Smooth muscle cell of the brain vasculature (primary cell): ENCODE results near the gene RBMS1.

Source experiments
- DNase-seq: peaks from one replicate; pipeline ENCODE4 v3.0.0-alpha.2; 2012; ENCODE audit warnings: low read depth, low spot score

Gene RBMS1

DNA sequence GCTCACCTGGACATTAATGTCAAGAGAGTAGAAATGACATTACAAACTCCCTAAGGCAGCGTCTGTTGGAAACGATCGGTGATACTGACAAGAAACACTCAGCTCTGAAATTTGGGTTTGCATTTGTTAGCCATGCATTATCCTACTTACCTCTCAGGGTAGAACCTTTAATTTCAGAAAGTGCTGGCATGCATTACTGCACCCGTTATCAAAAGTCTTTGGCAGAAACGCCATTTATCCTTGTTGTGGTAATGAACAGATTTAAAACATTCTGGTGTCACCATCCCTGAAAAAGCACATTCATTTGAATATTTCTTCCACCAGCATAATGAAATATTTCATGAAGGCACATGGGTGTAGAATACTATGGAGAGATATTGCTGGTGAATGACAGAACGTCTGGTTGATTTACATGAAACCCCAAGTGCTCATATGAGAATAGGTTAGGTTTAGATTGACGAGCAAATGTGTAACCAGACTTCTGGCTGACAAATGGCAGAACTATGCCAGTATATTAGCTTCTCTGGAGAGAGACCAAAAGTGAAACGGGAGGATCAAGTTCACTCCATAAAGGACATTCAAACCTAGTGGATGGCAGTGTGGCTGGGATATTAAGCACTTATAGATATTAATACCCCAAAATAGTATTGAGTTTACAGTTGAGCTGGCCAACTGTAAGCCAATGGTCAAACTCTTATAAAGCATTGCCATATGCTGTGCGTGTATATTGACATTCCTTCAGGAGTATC is 240.0 kb downstream of the RBMS1 start:
- no peak for DNase-seq

DNA sequence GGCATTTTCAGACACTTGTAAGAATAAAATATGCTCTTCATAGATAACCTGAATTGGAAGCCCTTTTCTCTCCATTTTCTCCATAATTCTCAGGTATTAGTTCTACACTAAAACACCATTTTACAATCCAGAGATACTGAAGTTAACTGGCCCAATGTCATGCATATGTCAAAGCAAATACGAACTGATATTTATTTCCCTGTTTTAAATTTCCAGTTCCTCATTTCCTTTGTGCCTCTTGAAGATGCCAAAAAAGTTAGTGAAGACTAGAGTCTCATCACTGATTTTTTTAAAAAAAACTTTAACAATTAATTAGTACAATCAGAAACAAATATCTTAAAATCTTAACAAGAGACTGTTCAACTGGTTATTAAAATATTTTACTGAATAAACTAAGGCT is 240.7 kb downstream of the RBMS1 start:
- DNase-seq = no peak

DNA sequence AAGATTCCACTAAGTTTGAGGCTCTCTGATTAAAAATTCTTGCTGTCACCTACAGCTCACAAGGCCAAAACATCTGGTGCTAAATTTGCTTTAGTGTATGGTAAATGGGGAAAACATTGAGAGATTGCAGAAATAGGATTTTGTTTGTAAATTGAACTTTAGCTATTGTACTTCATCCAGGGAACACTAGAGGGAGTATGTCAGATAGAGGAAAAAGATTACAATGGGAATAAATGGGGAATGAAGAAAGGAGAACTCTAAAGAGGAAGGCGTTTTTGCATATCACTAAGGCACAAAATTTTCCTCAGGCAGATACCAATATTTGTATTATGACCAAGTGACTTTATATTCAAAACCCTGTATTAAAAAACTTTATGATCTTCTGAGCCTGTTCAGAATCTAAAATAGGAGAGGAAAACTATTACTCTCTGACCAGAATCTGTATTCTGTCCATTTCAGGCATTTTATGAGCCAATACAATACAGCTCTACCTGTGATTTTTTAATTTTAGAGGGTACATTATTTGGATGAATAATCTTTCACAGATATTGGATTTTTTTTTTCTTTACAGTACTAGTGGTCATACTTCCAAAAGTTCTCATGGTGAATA is 241.2 kb downstream of the RBMS1 start:
- no peak for DNase-seq

DNA sequence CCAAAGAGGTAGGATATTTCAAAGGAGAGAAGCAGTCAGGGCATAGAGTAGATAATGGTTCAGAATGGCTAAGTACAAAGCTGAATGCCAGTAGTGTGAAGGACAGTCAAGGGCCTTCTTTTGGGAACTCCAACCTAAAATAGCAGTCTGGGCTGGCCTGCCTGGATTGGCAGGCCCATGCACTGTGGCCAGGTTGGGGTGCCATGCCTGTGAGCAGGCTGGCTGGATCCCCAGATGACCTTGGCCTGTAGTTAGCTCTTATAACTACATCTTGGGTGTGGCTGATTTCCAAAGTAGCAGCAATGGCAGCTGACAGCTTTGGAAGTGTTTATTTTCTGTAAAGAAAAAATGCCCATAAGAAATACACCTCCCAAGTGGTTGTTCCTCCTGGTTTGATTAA is 242.0 kb downstream of the RBMS1 start:
- no peak for DNase-seq

DNA sequence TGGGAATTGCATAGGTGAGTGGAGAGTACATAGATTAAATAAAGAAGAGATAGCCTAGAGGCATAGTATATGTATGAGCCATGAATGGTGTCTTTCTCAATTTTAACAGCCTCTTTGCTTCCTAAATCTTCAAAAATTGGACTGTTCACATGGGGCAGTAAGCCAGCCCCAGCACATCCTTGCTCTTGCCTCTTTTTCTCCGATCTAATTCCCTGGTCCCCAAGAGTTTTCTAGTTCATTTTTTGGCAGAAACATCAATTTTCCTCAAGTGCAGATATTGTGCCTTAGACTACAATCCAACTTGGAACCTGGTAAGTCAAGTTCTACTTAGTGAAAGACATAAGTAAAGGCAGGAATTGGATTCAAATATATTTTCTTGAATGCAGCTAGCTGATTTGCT is 243.7 kb downstream of the RBMS1 start:
- DNase-seq = no peak

DNA sequence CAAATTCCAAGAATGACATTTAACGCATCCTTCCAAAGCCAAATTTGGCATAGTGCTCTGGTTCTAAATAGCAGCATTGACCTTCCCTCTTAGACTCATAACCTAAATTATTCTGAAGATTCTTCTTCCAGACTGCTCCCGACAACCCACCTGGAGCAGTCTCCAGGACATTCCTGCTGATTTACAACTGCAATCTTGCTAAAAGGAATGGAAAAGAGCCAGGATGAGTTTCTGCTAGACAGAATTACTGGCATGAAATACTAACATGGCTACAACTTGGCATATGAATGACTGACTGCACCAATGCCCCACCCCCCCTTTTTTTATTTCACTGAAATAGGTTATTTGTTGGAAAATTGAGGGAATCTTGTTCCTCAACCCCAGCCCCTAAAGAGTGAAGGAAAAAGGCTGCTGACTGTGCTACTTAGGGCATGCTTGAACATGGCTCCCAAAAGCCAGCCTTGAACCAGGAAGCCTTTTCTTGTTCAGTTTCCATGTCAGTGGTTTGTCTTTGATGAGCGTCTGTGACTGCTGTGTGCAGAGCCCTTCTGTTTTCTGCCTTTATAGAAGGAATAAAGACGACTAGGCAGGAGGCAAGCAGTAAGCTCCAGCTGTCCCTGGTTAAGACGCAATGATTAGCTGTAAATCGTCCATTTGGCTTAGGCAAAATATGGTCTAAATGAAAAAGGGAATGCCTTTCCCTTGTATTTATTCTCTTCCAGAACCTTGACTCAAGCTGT is 246.1 kb downstream of the RBMS1 start:
- no peak for DNase-seq

DNA sequence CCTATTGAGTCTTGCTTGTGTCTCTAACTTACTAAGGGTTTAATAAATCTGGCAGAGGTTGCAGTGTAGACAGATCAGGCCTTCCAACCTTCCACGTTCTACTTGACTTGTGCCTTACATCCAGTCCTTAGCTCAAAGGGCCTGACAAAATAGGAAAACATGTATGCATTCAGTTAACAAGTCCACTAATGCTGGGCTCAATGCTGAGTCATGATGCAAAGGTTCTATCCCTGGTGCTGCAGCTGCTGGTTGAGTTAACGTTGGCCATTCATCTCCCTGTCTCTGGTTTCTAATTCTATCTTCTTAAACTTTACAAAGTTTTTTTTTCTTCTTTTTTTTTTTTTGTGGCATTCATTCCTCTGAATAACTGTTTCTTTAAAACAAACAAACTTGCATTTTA is 247.3 kb downstream of the RBMS1 start:
- DNase-seq = no peak

DNA sequence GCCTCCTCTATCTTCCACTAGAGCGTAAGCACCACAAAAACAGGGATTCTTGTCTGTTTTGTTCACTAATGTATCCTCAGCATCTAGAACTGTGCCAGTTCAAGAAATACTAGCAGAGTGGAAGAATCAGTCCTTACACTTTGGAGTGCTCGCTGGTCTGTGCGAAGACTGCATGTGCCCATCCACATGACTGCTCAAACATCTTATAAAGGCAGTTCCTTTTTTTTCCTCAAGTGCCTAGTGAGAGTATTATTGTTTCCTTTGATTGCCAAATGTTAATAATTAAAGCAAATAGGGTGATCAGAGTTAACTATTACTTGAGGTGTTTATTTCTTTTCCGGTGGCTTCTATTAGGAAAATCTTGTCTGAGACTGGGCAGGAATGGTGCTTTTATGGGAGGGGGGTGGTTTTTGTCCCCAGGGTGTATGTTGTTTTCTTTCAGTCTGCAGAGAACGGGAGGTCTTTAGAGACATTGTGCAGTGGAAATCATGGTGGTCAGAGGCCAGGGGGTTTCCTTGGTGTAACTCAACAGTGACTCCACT is 247.9 kb downstream of the RBMS1 start:
- DNase-seq = no peak

DNA sequence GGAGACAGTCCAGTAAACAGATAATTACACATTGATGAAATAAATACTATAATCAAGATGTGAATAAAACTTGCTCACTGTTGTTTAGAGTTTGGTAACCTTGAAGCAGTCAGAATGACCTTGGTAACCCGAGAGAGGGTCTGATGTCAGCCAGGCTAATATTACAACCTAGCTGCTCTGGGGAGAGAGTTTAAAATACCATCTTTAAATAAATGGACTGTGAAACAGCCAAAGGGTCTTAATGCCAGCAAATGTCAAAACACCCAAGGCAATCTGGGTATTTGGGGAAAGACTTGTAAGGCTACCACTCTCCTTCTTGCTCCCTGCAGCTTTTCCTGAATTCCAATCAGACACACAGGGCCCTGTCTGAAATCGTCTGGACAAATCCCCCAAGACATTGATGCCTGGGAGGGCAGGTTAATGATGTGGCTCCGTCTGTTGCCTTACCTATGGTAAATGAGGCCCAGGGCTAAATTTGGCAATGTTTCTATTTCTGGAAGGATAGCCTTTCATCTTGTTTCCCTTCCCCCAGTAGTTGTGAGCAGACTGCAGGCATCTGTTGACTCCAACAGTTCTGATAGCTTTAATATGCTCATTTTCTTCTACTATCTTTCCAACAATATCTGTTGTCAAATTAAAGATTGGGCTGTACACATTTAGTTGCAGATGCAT is 250.6 kb downstream of the RBMS1 start:
- no peak for DNase-seq

DNA sequence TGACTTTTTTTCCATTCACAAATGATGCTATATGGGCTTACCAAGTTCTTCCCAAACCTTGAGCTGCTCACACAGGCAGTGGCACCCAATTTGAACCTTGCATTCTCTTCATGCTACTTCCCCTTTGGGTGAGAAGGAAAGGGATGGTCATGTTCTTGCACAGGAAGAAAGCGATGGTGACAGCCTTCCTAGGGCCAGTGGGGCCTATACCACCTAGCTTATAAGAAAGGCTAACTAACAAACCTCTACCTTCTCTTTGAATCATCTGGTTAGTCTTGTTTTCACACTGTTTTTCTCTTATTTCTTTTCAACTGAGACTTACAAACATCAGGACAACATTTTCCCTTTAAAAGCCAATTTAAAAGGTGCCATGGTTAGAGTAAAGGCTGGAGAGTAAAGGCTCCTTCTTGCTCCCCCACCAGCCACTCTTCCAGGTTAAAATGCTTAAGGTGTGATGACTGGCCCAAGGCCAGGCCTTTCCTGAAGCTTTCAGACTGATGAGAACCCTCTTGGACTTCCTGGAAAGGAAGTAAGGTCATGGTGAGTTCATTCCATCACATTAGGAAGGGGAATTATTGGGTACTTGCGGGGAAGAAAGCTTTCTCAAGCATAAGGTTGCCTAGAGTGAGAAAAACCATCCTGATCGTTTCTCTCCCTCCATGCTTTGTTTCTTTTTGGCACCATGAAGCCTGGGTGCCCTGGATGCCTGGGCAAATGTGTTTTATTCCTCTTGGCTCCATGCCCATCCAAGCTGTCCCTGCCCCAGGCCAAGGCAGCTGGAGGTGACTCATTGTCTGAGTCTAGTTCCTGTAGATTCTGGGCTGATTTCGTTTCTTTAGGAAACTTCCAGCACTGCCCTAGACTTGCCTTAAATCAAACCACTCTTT is 252.1 kb downstream of the RBMS1 start:
- no peak for DNase-seq

DNA sequence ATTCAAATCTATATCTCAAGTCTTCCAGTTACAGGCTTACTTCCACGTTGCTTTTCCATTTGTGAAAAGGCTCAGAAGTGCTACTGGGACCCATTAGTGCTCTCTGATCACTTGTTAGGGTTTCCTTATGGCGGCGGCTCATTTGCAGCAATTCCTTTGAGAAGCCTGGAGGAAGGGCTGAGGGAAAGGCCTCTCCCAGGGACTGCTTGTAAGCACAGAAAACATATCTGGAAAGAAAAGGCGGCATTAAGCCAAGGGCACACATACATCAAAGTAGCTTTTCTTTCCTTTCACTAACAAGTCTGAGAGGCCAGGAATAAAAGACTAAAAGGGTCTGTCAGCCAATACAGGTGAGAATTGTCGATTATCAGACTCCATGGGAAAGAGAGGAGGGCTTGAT is 254.2 kb downstream of the RBMS1 start:
- no peak for DNase-seq

DNA sequence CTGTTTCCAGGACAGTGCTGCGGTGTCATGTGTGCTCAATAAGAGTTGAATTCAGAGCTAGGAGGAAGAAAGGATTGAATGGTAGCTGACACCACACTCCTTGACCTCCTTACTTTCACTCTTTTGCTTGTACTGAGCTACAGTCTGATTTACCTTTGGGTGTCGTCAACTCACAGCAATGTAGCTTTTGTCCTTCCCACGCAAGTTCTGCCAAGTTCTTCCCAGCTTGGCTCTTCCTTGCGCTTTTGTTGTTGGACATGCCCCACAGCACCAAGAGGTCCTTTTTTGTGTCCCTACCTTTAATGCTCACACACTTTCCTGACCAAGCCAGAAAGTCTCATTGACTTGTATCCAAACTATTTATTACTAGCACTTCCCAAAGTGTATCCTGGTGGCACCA is 255.2 kb downstream of the RBMS1 start:
- no peak for DNase-seq

DNA sequence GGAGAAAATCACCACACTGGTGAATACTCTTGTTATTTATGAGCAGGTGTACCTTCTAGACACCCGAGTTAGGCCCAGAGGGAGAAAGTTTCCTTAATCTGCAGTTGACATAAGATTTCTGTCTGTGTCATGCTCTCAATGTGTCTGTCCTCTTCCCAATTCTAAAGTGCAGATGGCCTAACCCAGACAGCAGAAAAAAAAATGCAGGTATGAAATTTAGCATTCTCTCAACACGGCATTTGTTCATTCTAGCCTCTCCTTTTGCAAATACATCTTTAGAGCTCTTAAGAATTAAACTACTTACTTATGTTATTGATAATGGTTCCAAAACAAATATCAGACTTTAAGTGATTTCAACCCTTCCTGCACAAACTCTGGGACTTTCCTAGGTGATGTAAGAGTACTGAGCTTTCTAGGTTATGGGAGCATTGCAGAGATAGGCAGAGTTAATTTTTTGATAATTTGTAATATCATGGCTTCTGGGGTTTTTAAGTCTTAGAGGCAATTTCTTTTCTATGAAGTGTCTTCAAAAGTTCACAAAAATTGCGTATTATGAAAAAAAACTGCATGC is 260.6 kb downstream of the RBMS1 start:
- DNase-seq = no peak

DNA sequence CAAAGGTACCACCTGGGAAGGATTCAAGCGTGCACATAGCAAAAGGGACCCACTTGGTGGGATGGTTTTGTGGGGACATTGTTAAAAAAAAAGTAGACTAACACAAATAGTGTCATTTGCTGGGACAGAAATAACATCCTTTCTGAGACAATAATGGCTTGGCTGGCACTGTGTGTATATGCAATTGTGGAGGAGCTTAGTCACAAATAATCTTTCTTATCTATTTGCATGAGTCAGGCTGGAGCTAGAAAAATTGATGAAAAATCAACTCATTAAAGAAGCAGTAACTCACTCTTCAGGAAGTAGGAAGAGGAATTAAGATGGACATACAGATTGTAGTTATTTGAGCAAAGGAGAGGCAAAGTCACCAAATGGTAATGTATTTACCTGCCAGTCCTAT is 264.0 kb downstream of the RBMS1 start:
- DNase-seq = no peak

DNA sequence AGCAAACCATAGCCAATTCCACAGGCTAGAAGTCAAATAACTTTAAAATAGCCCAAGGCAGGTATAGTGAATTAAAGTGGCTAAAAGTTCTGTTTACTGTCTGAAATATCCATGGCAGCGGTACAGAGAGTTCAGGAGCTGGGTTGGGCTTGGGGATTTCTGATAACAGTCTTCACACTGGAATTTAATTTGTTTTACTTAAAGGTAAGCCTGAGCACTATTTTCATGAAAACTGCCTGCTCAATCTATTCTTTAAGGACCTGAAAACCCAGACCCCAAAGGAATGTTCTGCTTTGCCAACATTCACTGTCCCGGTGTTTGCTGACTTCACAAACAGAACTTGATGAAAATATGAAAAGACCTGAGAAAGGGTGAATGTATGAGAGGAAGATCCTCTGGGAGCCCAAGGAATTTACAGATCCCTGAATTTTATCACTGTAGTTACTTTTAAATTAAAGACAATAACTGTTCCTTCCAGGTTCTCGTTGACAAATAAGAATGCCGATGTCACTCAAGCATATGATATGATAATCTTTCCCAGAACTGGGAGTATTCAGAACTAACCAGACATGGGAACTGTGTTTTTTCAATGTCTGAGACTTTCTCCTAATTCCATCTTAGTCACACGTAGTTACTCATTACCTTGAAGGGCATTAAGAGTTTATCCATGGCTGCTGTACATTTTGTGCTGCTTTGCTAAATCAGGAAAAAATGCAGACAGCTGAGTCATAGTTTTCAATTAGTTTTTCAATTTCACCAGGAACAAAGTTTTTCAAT is 265.3 kb downstream of the RBMS1 start:
- DNase-seq = no peak

DNA sequence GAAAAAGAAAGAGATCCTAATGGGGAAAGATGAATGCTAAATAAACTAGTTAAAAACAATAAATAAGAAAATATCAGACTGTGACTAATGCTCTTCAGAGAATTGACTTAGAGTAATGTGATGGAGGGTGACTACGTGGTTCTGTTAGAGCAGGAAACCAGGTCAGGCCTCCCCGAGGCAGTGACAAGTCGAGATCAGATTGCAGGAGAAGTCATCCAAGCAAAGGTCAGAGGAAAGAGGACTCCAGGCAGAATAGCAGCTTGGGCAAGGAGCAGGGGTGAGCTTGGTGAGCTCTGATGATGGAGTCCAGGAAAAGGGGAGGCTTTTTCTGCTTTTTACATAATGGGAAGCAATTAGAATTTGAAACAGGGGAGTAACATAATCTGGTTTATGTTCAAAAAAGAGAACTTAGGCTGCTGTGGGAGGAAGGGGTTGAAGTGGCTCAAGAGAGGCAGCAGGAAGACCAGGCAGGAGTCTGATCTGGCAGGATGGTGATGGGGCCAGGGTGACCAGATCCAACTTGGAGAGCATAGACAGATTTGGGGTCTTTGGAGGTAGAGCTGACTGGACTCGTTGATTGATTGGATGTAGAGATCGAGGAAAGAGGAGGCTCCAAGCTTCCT is 266.2 kb downstream of the RBMS1 start:
- DNase-seq = no peak

DNA sequence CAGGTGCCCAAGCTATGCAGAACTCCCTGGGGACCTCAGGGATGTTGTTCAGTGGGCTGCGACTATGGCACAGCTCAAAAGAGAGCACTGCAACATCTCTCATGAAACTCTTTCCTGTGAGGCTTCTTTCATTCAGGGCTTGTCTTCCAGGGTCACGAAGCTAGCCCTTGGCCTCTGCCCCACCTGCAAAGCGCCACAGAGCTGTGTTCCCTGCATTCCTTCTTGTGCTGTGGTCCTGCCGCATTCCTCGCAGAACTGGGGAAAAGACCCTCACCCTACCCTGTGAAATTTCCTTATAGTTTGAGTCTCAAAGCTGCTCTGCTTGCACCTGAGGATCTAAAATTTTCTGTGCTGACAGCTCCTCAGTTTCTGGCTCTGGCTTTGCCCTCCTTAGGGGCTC is 267.2 kb downstream of the RBMS1 start:
- no peak for DNase-seq

DNA sequence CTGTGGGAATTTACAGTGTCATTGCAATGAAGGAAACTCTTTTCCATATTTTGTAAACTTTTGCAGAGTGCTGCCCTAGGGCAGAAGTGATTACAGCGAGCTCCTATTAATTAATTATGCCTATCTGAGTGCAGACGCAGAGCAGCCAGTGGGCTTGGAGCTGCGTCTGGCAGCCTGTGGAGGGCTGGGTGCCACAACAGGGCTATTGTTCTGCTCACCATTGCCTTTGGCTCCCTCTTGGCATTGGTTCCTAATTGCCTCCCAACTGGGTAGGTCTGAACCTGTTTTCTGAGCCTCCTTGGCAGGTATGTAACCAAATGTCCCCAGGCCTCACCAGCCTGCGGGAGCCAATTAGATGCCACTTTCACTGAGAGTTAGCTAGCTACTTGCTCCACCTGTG is 267.9 kb downstream of the RBMS1 start:
- DNase-seq = no peak

DNA sequence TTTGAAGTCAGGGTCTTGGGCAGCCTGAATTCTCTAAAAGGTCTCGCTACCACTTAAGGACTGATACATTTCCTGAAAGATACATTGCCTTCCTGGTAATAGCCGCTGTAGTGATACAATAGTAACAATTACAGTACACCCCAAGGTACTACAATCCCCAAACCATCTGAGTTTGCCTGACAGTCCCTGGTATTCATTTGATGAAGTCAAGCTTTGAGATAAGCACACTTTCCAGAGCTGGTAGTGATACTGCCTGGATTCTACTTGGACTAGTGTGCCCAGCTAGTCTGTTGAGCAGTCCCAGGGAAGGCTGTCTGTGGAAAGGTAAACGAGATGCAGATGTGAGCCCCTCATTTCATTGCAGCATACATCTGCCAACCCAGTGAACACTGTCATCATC is 269.1 kb downstream of the RBMS1 start:
- DNase-seq = no peak

DNA sequence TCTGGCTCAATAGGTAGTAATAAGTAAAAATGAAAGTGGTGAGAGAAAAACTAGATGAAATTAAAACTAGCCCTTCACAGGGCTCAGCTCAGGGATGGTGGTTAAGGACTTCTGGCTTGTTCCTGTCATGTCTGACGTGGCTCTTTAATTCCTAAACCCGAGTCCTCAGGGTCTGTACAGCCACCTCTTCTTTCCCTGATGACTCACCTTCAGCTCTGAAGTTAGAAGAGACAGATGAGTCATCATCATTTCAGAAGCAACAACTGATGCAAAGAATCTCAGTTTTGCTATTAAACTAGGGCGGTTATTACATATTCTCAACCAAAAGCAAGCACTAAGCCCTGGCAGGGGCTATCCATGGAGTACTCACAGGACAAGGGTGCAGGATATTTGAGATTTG is 269.5 kb downstream of the RBMS1 start:
- DNase-seq = peak; percentile 74
